HK-2 (cell line): ENCODE measurements around the gene KIZ.
A peak's percentile ranks its signal among the peaks of the same experiment; 100 is the strongest.
"Not testable (repeated sequence)": the region's sequence is repeated elsewhere in the genome, so short reads cannot be mapped to it uniquely, and the experiment has no call there.

ENCODE experiments used
- DNase-seq: peaks from one replicate; pipeline ENCODE4 v3.0.0-alpha.2; 2018; ENCODE audit not compliant: unreplicated experiment

Gene KIZ

DNA sequence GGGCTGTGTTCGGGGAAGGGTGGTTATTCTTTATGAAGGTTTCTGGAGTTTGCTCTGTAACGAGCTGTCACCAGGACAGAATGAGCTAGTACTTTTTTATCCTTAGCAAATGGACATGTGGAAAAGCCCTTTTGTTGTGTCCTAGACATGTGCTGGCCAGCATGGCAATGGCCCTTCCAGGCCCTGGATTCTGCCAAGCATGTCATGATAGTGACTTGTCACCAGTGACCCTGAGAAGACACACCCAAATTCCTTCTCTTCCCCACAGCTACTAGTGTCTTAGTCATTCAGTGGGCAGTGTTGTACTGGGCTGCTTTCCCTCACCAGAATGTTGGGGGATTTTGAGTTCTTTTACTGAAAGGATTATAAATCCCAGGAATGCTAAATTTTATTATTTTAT lies 103.3 kb downstream of the KIZ start:
- DNase-seq: no peak

DNA sequence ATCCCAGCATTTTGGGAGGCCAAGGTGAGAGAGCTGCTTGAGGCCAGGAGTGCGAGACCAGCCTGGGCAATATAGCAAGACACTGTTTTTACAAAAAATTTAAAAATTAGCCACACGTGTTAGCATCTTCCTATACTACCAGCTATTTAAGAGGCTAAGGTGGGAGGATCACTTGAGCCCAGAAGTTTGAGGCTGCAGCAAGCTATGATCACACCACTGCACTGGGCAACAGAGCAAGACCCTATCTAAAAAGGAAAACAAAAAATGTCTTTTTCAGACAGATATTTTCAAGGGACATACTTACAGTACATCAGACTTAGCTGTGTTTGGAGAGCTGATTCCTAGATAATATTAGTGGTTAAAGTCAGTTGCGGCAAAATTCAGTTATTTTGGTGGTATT lies 104.3 kb downstream of the KIZ start:
- DNase-seq: no peak

DNA sequence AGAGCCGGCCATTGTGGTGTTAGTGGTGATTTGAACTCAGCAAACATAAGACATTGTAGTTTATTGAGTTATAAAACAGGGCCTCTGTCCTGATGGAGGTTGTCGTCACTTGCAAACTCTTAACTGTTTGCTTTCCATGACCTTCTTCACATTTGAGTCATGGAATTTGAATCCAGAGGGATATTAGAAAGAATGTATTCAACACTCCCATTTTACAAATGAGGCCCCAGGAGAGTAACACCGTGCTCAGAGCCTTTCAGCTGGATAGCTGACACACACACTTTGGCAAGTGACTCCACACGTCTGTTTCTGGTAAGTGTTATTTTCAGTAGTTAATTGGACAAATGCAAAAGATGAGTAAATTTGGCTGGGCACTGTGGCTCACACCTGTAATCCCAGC lies 104.8 kb downstream of the KIZ start:
- DNase-seq: no peak

GRCh38 chr20:21232546-21233280 lies 106.8 kb downstream of the KIZ start:
- no peak for DNase-seq

DNA sequence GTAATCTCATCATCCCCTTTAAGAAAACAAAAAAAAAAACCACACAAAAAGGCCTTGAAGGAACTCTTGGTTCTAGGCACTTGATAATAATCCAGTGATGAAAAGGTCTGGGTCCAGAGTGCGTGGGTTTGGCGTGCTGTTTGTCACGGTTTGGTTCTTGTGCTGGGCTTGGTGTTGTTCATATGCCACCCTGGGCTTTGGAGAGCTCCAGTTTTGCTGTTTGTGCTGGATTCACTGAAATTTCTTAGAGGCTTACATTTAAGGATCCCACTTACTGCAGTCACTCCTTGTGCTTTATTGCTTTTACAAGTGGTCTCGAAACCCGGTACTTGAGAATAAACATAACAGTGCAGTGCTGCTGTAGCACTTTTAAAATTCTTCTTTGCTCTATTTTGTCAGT lies 108.4 kb downstream of the KIZ start:
- no peak for DNase-seq

GRCh38 chr20:21234806-21235483 lies 109.1 kb downstream of the KIZ start:
- DNase-seq: no peak

- DNase-seq: peak; percentile 66
These were observed 109.9 kb downstream of the KIZ start for GRCh38 chr20:21235484-21236445.

DNA sequence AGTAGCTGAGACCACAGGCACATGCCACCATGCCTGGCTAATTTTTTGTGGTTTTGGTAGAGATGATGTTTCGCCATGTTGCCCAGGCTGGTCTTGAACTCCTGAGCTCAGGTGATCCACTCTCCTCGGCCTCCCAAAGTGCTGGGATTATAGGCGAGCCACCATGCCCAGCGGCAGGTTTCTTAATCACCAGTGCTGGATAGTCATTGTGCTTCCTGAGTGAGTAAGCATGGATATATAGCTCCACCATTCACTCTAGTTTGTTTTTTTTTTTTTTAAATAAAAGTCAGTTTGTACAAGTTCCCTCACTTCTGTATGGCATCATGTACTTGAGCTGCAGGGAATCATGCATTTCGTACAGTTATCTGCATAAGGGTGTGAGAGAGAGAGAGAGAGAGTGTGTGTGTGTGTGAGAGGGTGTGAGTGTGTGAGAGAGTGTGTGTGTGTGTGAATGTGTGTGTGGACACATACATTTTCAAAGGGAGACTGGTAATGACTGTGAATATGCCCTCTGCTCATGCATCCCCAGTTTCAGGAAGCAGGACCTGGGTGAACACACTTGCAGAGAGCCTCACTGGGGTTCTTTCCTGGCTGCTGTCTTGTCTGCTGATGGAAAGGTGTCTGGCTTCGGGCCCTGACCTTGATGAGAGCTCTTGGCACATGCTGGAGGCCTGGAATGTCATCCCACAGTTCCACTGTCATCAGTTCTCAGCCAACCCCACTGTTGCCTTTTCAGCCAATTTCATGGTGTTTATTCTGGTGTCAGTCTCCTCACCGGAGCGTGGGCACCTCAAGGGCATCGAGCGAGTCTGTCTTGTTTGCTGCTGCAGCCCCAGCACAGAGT lies 112.3 kb downstream of the KIZ start:
- no peak for DNase-seq

GRCh38 chr20:21238818-21239536 lies 113.1 kb downstream of the KIZ start:
- DNase-seq: no peak

DNA sequence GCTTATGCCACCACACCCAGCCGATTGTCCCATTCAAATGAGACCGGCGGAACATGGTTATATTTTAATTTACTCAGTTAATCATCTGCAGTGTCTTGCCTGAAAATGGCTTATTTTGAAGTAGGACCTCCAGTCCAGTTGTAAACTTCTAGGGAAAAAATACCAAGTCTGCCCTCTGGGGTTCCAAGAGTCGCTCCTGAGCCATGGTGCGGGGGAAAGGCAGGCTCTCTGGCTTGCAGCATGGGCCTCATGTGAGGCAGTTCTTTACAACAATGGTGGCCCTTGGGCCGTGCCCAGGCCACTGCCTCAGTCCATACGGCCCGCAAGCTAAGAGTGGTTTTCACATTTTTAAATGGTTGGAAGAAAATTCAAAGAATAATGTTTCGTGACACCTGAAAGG lies 114.5 kb downstream of the KIZ start:
- DNase-seq: no peak

DNA sequence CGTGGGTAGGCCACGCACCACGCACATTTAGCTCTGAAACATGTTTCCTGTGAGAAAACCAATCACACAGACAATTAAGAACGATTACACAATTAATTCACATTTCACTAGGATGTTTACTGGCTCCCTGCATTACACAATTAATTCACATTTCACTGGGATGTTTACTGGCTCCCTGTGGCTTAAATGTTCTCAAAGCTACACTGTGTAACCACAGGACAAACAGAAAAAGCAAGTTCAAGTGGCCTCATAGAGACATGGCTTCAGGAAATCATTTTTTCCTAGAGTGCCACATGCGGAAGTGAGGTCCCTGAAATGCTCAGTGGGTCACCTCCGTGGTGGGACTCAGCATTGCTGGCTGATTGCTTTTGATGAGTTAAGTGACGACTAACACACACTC lies 115.5 kb downstream of the KIZ start:
- DNase-seq: no peak

GRCh38 chr20:21243811-21244210 lies 117.9 kb downstream of the KIZ start:
- no peak for DNase-seq

- DNase-seq: no peak
These were observed 118.9 kb downstream of the KIZ start for GRCh38 chr20:21244808-21245207.

- DNase-seq: no peak
These were observed 120.3 kb downstream of the KIZ start for GRCh38 chr20:21246161-21246560.

GRCh38 chr20:21247603-21248095 lies 121.8 kb downstream of the KIZ start:
- DNase-seq: not testable (repeated sequence)

DNA sequence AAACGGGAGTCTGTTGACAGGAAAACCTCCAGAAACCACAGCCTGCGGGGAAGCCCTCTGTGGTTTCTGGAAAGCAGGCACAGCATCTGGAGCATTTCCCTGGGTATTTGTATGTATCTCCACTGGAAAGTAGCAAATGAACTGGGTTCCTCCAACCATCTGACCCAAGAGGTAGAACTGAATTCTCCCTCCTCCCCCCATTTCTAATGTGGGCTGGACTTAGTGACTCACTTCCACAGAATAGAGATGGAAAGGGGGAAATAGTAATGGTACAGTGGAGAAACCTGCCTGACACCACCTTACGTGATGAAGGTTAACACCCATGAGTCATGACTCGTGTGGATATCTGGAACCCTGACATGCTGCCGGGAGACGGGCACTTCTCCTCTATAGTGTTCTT lies 125.4 kb downstream of the KIZ start:
- DNase-seq: peak; percentile 14

GRCh38 chr20:21257192-21257591 lies 131.3 kb downstream of the KIZ start:
- no peak for DNase-seq

DNA sequence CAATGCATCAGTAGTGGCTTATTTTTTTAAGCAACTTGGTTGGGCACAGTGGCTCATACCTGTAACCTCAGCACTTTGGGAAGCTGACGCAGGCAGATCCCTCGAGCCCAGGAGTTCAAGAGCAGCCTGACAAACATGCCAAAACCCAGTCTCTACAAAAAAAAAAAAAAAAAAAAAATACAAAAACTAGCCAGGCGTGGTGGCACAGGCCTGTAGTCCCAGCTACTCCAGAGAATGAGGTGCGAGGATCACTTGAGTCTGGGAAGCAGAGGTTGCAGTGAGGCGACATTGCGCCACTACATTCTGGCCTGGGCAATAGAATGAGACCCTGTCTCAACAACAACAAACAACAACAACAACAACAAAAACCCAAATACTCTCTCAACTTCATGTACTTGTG lies 132.5 kb downstream of the KIZ start:
- no peak for DNase-seq

DNA sequence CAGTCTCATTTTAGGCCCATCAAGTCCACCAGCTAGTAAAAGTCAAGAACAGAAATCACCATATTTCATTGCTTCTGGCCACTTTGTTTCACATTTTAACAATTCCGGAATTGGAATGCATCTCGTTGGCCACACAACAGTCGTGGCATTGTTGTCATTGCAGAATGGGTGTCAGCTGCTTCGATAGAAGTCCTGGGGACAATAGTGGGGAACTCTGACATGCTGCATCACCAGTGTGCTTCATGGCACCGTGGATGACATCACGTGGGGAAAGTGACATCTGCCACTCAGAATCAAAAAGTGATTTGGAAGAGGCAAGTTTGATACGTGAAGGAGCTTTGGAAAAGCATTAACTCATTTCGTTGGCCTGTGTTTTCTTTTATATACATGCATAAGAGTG lies 133.5 kb downstream of the KIZ start:
- no peak for DNase-seq

DNA sequence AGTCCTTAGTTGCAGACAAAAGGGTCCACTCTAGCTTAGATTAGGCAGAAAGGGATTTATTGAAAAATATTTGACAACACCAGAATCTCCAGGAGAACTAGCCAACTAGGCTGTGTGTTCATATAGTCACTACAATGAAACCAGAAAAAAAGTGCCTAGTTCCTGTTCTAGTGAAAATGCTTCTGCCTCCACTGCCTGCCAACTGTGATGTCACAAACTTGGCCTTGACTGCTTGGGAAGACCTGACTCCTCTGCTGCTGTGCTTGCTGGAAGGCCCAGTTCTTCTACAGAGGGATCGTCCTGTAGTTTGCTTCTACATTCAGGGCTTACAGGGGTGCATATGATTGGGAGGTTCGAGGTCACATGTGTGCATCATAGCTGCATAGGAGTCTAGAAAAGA lies 136.9 kb downstream of the KIZ start:
- DNase-seq: no peak
